CD4-positive, CD25-positive, alpha-beta regulatory T cell (primary cell): ENCODE results near the gene SPINT3. TPM values are rescaled to one million over a fixed set of nuclear protein-coding genes. Genes with fewer than 3 reads are reported as not detected.
A peak's percentile ranks its signal among the peaks of the same experiment; 100 is the strongest.

ENCODE experiments used
- ATAC-seq, 2 donors: fragments of 150-1000 bp; cut with Tn5 transposase; one replicate each; pipeline ENCODE4 v1.10.0; 2021; ENCODE audit warnings: low read depth in 2 of 2, moderate number of reproducible peaks in 2 of 2, moderate library complexity in 1 of 2
- DNase-seq, 3 donors: peaks; one replicate each; pipeline versions ENCODE4 v3.0.0 to v3.0.0-alpha.2; 2012 to 2022; ENCODE audit warnings: mixed read lengths in 1 of 3
- H3K27ac ChIP-seq: one replicate; pipeline ENCODE4 v1.7.0; 2013; ENCODE audit warnings: mild to moderate bottlenecking, low read length; ENCODE audit not compliant: insufficient read depth, poor library complexity, severe bottlenecking
- H3K27me3 ChIP-seq: one replicate; pipeline ENCODE4 v1.7.0; 2013; ENCODE audit warnings: low read length; ENCODE audit not compliant: control insufficient read depth, insufficient read depth
- H3K36me3 ChIP-seq: one replicate; pipeline ENCODE4 v1.7.0; 2013; ENCODE audit warnings: mild to moderate bottlenecking, low read length, moderate library complexity; ENCODE audit not compliant: control insufficient read depth, insufficient read depth
- H3K4me1 ChIP-seq: 2 replicates; pipeline ENCODE4 v1.7.0; 2013; ENCODE audit warnings: mild to moderate bottlenecking, low read length; ENCODE audit not compliant: insufficient read depth, control insufficient read depth, poor library complexity, severe bottlenecking
- H3K4me3 ChIP-seq: one replicate; pipeline ENCODE4 v1.7.0; 2013; ENCODE audit warnings: low read depth, mild to moderate bottlenecking, low read length, moderate library complexity
- H3K9me3 ChIP-seq, 2 experiments: 1 replicate in 1 of 2; 2 replicates in 1 of 2; pipeline ENCODE4 v1.7.0; 2013; ENCODE audit warnings: low read length in 2 of 2, mild to moderate bottlenecking in 1 of 2, moderate library complexity in 1 of 2; ENCODE audit not compliant: control insufficient read depth in 2 of 2
- H3K27ac Mint-ChIP-seq, 3 donors: one replicate each; pipeline ENCODE4 v1.8.0; 2020 to 2022; ENCODE audit warnings: mild to moderate bottlenecking in 3 of 3, mixed read lengths in 3 of 3, moderate library complexity in 2 of 3
- H3K27me3 Mint-ChIP-seq: one replicate; pipeline ENCODE4 v1.8.0; 2022; ENCODE audit warnings: mild to moderate bottlenecking, mixed read lengths
- H3K36me3 Mint-ChIP-seq: one replicate; pipeline ENCODE4 v1.8.0; 2020; ENCODE audit warnings: mixed read lengths
- H3K4me1 Mint-ChIP-seq, 4 donors: one replicate each; pipeline ENCODE4 v1.8.0; 2020 to 2022; ENCODE audit warnings: mixed read lengths in 4 of 4, mild to moderate bottlenecking in 1 of 4
- H3K4me3 Mint-ChIP-seq, 4 donors: one replicate each; pipeline ENCODE4 v1.8.0; 2020 to 2022; ENCODE audit warnings: mild to moderate bottlenecking in 4 of 4, mixed read lengths in 4 of 4, moderate library complexity in 3 of 4
- H3K9me3 Mint-ChIP-seq, 7 donors: one replicate each; pipeline ENCODE4 v1.8.0; 2020 to 2022; ENCODE audit warnings: mixed read lengths in 7 of 7, mild to moderate bottlenecking in 3 of 7, moderate library complexity in 2 of 7
- polyA plus RNA-seq, 4 donors: library from polyadenylated mRNA; unstranded; fragments of 300-500 nt; fragmentation: Illumina TruSeq; gene quantifications; one replicate each; pipeline ENCODE4 v1.2.3, GENCODE V29; 2021
- total RNA-seq: library from RNA; stranded (reverse); gene quantifications from one replicate; pipeline ENCODE4 v1.2.3, GENCODE V29; 2022

SPINT3 gene
- total and polyA plus RNA-seq, 5 donors from 2014 or later, result not detected

GRCh38 chr20:45510242-45510862, 5.1 kb downstream of the SPINT3 start:
- peaks cover 0 to 2% (median 0%) of the 10 kb centered on the region in 4 donors for H3K4me1 Mint-ChIP-seq
- H3K36me3 ChIP-seq, result no peaks in the 10 kb centered on the region
- no peak overlapping the region for H3K4me3 Mint-ChIP-seq
- peaks cover 49% of the 10 kb centered on the region for H3K27me3 Mint-ChIP-seq
- H3K4me3 ChIP-seq, result no peak overlapping the region
- H3K27ac ChIP-seq, result no peak overlapping the region
- H3K9me3 Mint-ChIP-seq, result no peaks in the 10 kb centered on the region
- peaks cover 6% of the 10 kb centered on the region for H3K27me3 ChIP-seq
- ATAC-seq (no peak), DNase-seq (no peak)
- no peaks in the 10 kb centered on the region for H3K9me3 ChIP-seq
- H3K27ac Mint-ChIP-seq, result no peak overlapping the region
- H3K4me1 ChIP-seq, result no peaks in the 10 kb centered on the region
- no peaks in the 10 kb centered on the region for H3K36me3 Mint-ChIP-seq

DNA sequence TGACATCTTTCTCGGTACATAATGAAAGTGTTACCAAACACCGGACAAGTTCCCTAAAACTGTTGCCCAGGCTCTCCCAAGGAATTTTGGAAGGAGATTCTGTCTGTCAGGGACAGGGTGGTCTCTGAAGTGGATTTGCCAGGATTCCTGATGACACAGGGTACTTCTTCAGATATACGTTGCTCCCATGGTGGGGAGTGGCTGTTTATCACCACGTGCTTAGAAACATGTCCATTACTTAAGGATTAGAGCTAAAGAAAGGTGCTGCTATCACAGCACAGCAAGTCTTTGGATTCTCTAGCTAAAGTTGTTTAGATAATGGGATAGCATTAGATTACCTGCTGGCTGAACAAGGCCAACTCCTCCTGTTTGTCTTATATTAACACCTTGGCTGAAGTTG, 6.3 kb downstream of the SPINT3 start:
- no peaks in the 10 kb centered on the region for H3K36me3 ChIP-seq
- no peak overlapping the region for H3K4me3 ChIP-seq
- Mint-ChIP-seq H3K4me1 (peaks cover 0 to 2% (median 0%) of the 10 kb centered on the region in 4 donors), H3K4me3 (no peak overlapping the region), H3K27me3 (peaks cover 55% of the 10 kb centered on the region), H3K36me3 (no peaks in the 10 kb centered on the region), H3K27ac (no peak overlapping the region), H3K9me3 (no peaks in the 10 kb centered on the region)
- no peaks in the 10 kb centered on the region for H3K9me3 ChIP-seq
- ATAC-seq, result no peak
- H3K27me3 ChIP-seq, result peaks cover 9% of the 10 kb centered on the region
- no peaks in the 10 kb centered on the region for H3K4me1 ChIP-seq
- DNase-seq, result no peak
- no peak overlapping the region for H3K27ac ChIP-seq

DNA sequence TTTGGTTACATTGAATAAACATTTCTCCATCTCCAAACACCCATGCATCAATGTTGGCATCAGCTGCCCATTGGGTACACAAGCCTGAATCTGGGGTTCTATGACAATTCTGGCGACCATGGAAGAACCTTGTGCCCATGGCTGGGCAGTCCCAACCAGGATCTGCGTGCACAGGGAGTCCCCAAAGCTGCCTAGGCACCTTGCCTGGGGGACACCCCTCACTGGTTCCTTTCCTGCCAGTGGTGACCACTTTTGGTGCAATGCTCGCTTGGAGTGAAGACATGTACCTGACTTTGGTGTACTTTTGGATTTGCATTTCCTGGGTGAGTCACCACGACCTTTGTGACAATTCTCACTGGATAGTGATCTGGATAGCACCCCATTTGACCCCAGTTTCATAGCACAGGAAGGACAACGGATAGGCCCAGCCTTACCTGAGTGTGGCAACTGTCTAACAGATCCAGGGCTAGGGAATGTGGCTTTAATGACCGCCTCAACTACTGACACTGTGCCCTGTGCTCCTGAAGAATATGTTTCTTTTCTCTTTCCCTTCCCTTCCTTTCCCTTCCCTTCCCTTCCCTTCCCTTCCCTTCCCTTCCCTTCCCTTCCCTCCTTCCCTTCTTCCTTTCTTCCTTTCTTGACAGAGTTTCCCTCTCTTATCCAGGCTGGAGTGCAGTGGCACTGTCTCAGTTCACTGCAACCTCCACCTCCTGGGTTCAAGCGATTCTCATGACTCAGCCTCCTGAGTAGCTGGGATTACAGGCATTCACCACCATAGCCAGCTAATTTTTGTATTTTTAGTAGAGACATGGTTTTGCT, 7.1 kb downstream of the SPINT3 start:
- Histone ChIP-seq H3K9me3 (no peaks in the 10 kb centered on the region), H3K4me1 (no peaks in the 10 kb centered on the region), H3K27ac (no peak overlapping the region), H3K36me3 (no peaks in the 10 kb centered on the region), H3K27me3 (peaks cover 11% of the 10 kb centered on the region), H3K4me3 (no peak overlapping the region)
- no peak overlapping the region for H3K4me3 Mint-ChIP-seq
- no peak for DNase-seq
- no peaks in the 10 kb centered on the region for H3K9me3 Mint-ChIP-seq
- H3K27me3 Mint-ChIP-seq, result peaks cover 57% of the 10 kb centered on the region
- no peak overlapping the region for H3K27ac Mint-ChIP-seq
- ATAC-seq, result no peak
- peaks cover 0 to 2% (median 0%) of the 10 kb centered on the region in 4 donors for H3K4me1 Mint-ChIP-seq
- H3K36me3 Mint-ChIP-seq, result no peaks in the 10 kb centered on the region

- ATAC-seq (no peak), DNase-seq (peak in 1 of 3 donors; percentile 25)
- peaks cover 57% of the 10 kb centered on the region for H3K27me3 Mint-ChIP-seq
- no peak overlapping the region for H3K27ac ChIP-seq
- no peak overlapping the region for H3K4me3 ChIP-seq
- no peaks in the 10 kb centered on the region for H3K4me1 ChIP-seq
- H3K4me1 Mint-ChIP-seq, result peaks cover 0 to 2% (median 0%) of the 10 kb centered on the region in 4 donors
- H3K9me3 Mint-ChIP-seq, result no peaks in the 10 kb centered on the region
- H3K36me3 ChIP-seq, result no peaks in the 10 kb centered on the region
- no peak overlapping the region for H3K4me3 Mint-ChIP-seq
- peaks cover 8% of the 10 kb centered on the region for H3K27me3 ChIP-seq
- H3K36me3 Mint-ChIP-seq, result no peaks in the 10 kb centered on the region
- H3K27ac Mint-ChIP-seq, result no peak overlapping the region
- H3K9me3 ChIP-seq, result no peaks in the 10 kb centered on the region
Observed at GRCh38 chr20:45507011-45507820, 8.2 kb downstream of the SPINT3 start.

DNA sequence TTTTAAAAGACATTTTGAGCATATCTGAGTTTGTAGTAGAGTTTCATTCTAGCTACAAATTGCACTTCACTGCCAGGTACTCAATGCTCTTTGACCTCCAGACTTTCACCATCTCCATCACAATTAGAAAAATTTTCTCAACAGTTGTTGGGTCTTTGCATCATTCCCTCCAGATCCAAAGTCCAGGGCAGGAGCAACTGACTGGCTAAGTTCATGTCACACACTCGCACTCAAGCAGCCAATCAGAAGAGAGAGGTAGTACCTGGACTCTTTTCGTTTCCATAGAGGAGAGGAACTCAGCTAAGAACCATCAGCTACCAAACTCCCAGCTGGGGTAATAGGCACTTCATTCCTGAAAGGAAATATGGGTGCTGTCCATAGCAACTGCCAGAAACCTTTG, 9.0 kb downstream of the SPINT3 start:
- Histone ChIP-seq H3K27me3 (peaks cover 16% of the 10 kb centered on the region), H3K9me3 (no peaks in the 10 kb centered on the region), H3K36me3 (no peaks in the 10 kb centered on the region), H3K27ac (no peak overlapping the region), H3K4me3 (no peak overlapping the region), H3K4me1 (no peaks in the 10 kb centered on the region)
- Mint-ChIP-seq H3K27me3 (peaks cover 62% of the 10 kb centered on the region), H3K36me3 (no peaks in the 10 kb centered on the region), H3K27ac (no peak overlapping the region), H3K4me3 (no peak overlapping the region), H3K9me3 (no peaks in the 10 kb centered on the region), H3K4me1 (peaks cover 0 to 2% (median 0%) of the 10 kb centered on the region in 4 donors)
- DNase-seq (no peak), ATAC-seq (no peak)

GRCh38 chr20:45503403-45503802, 12.0 kb downstream of the SPINT3 start:
- Histone ChIP-seq H3K36me3 (no peaks in the 10 kb centered on the region), H3K27me3 (peaks cover 17% of the 10 kb centered on the region), H3K4me1 (no peaks in the 10 kb centered on the region), H3K4me3 (no peak overlapping the region), H3K27ac (no peak overlapping the region), H3K9me3 (no peaks in the 10 kb centered on the region)
- no peak for ATAC-seq
- Mint-ChIP-seq H3K27me3 (peaks cover 64% of the 10 kb centered on the region), H3K36me3 (no peaks in the 10 kb centered on the region), H3K9me3 (no peaks in the 10 kb centered on the region), H3K4me3 (no peak overlapping the region), H3K4me1 (peaks cover 0 to 2% (median 0%) of the 10 kb centered on the region in 4 donors), H3K27ac (no peak overlapping the region)
- no peak for DNase-seq

DNA sequence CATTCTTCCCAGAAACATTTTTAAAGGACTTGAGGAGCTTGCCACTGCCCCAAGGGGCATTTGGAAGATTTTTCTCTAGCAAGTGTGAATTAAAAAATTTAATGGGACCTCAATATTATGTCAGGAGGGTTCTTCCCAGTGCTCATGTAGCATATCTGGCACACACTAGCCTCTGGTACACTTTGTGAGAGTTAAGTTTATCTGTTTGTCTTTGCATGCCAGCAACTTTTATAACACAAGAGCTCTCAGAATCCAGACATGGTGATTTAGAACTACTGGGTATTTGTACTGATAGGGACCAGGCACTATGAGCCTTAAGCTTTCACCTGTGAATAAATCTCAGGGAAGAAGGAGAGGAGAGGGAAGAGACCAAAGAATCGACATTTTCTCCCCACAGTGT, 12.9 kb downstream of the SPINT3 start:
- H3K4me1 ChIP-seq, result no peaks in the 10 kb centered on the region
- H3K4me3 ChIP-seq, result no peak overlapping the region
- H3K4me1 Mint-ChIP-seq, result peaks cover 0 to 2% (median 0%) of the 10 kb centered on the region in 4 donors
- no peak overlapping the region for H3K27ac Mint-ChIP-seq
- H3K27me3 ChIP-seq, result peaks cover 17% of the 10 kb centered on the region
- H3K36me3 Mint-ChIP-seq, result no peaks in the 10 kb centered on the region
- no peaks in the 10 kb centered on the region for H3K9me3 Mint-ChIP-seq
- H3K9me3 ChIP-seq, result no peaks in the 10 kb centered on the region
- ATAC-seq (no peak), DNase-seq (no peak)
- no peak overlapping the region for H3K4me3 Mint-ChIP-seq
- H3K36me3 ChIP-seq, result no peaks in the 10 kb centered on the region
- H3K27me3 Mint-ChIP-seq, result peaks cover 57% of the 10 kb centered on the region
- H3K27ac ChIP-seq, result no peak overlapping the region
